HG02938 (cell line): Measurements from ENCODE around the gene CBLN3.
"Not testable (repeated sequence)": the region's sequence is repeated elsewhere in the genome, so short reads cannot be mapped to it uniquely, and the experiment has no call there.

Source experiments
- ATAC-seq: cut with Tn5 transposase; IDR thresholded peaks from one replicate; pipeline ENCODE4 v1.9.1; 2021; ENCODE audit warnings: mild to moderate bottlenecking, moderate library complexity; ENCODE audit not compliant: unreplicated experiment

Gene CBLN3

GRCh38 chr14:24429395-24430142 lies at the start of gene CBLN3, which contains the start of gene KHNYN:
Gene CBLN3 (minus strand): TSS chr14:24429668. CDS start chr14:24429054, 614 bp downstream.
Gene KHNYN (plus strand): TSS chr14:24429954. CDS start chr14:24430731, 777 bp downstream.
- ATAC-seq = peak; percentile 77

GRCh38 chr14:24475261-24475660 lies 45.8 kb upstream of the CBLN3 start:
- no peak for ATAC-seq

- ATAC-seq = no peak
Measured at GRCh38 chr14:24473211-24473610, 43.7 kb upstream of the CBLN3 start.

- ATAC-seq = not testable (repeated sequence)
Measured at GRCh38 chr14:24470450-24470849, 41.0 kb upstream of the CBLN3 start.

- no peak for ATAC-seq
Measured at GRCh38 chr14:24465805-24466204, 36.3 kb upstream of the CBLN3 start.

GRCh38 chr14:24465368-24465767 lies 35.9 kb upstream of the CBLN3 start:
- ATAC-seq = no peak

GRCh38 chr14:24463884-24464785 lies 34.7 kb upstream of the CBLN3 start:
- no peak for ATAC-seq

GRCh38 chr14:24463017-24463883 lies 33.8 kb upstream of the CBLN3 start:
- no peak for ATAC-seq

- no peak for ATAC-seq
Measured at GRCh38 chr14:24461336-24461735, 31.9 kb upstream of the CBLN3 start.

GRCh38 chr14:24459331-24459730 lies 29.9 kb upstream of the CBLN3 start:
- ATAC-seq = no peak

GRCh38 chr14:24458736-24459135 lies 29.3 kb upstream of the CBLN3 start:
- ATAC-seq = no peak

- no peak for ATAC-seq
Measured at GRCh38 chr14:24456980-24457379, 27.5 kb upstream of the CBLN3 start.

GRCh38 chr14:24450828-24451227 lies 21.4 kb upstream of the CBLN3 start:
- not testable (repeated sequence) for ATAC-seq

GRCh38 chr14:24443053-24443665 lies 13.7 kb upstream of the CBLN3 start:
- ATAC-seq = no peak

- ATAC-seq = peak; percentile 89
Measured at GRCh38 chr14:24442240-24443052, 13.0 kb upstream of the CBLN3 start, which contains the start of gene SDR39U1. Gene SDR39U1 (minus strand): TSS chr14:24442776. CDS start chr14:24442769, 7 bp downstream.

- ATAC-seq = no peak
Measured at GRCh38 chr14:24441904-24442239, 12.4 kb upstream of the CBLN3 start.

GRCh38 chr14:24441485-24441884 lies 12.0 kb upstream of the CBLN3 start:
- ATAC-seq = no peak

GRCh38 chr14:24440606-24441399 lies 11.3 kb upstream of the CBLN3 start:
- no peak for ATAC-seq
